Astrocyte (in vitro differentiated cells and primary cell): ENCODE data around the gene INPP5J. TPM values are rescaled to one million over a fixed set of nuclear protein-coding genes. Genes with fewer than 3 reads are reported as not detected.

Experiments used
- DNase-seq: peaks from one replicate; pipeline ENCODE4 v3.0.0-alpha.2; 2010; ENCODE audit warnings: low read depth
- FAIRE-seq: peaks from 2 replicates; lab custom pipeline; 2011; peaks lifted over from hg19 to GRCh38; lab: Jason Lieb, UNC
- H2AFZ ChIP-seq: 2 replicates; pipeline ENCODE4 v1.6.0; 2012; ENCODE audit warnings: low read depth, low read length, inconsistent platforms
- H3K27ac ChIP-seq: 2 replicates; pipeline ENCODE4 v1.5.1; 2011; ENCODE audit warnings: low read depth, low read length, inconsistent platforms
- H3K27me3 ChIP-seq: 2 replicates; pipeline ENCODE4 v1.6.0; 2011; ENCODE audit warnings: low read length, inconsistent platforms; ENCODE audit not compliant: insufficient read depth
- H3K36me3 ChIP-seq: 2 replicates; pipeline ENCODE4 v1.5.1; 2011; ENCODE audit warnings: low read length, inconsistent platforms; ENCODE audit not compliant: insufficient read depth
- H3K4me1 ChIP-seq: 2 replicates; pipeline ENCODE4 v1.5.1; 2011; ENCODE audit warnings: low read length, inconsistent platforms; ENCODE audit not compliant: insufficient read depth
- H3K4me2 ChIP-seq: 2 replicates; pipeline ENCODE4 v1.6.0; 2012; ENCODE audit warnings: low read length, inconsistent platforms
- H3K4me3 ChIP-seq: 2 replicates; pipeline ENCODE4 v1.5.1; 2011; ENCODE audit warnings: low read depth, mild to moderate bottlenecking, low read length, inconsistent platforms; ENCODE audit not compliant: insufficient read depth
- H3K79me2 ChIP-seq: 2 replicates; pipeline ENCODE4 v1.6.0; 2012; ENCODE audit warnings: mild to moderate bottlenecking, low read length, inconsistent platforms; ENCODE audit not compliant: insufficient read depth
- H3K9ac ChIP-seq: 2 replicates; pipeline ENCODE4 v1.6.0; 2012; ENCODE audit warnings: mild to moderate bottlenecking, low read length, inconsistent platforms
- H3K9me3 ChIP-seq: 2 replicates; pipeline ENCODE4 v1.5.1; 2012; ENCODE audit warnings: low read depth, mild to moderate bottlenecking, low read length, inconsistent platforms; ENCODE audit not compliant: insufficient read depth
- H4K20me1 ChIP-seq: 2 replicates; pipeline ENCODE4 v1.6.0; 2012; ENCODE audit warnings: low read length, inconsistent platforms; ENCODE audit not compliant: insufficient read depth
- H3K27ac Mint-ChIP-seq: one replicate; pipeline ENCODE4 v1.8.0; 2021; ENCODE audit warnings: mild to moderate bottlenecking, mixed read lengths; ENCODE audit not compliant: unreplicated experiment
- H3K27me3 Mint-ChIP-seq: one replicate; pipeline ENCODE4 v1.8.0; 2021; ENCODE audit warnings: low read depth, mixed read lengths; ENCODE audit not compliant: unreplicated experiment
- H3K36me3 Mint-ChIP-seq: one replicate; pipeline ENCODE4 v1.8.0; 2021; ENCODE audit warnings: low read depth, mixed read lengths; ENCODE audit not compliant: unreplicated experiment
- H3K4me1 Mint-ChIP-seq: one replicate; pipeline ENCODE4 v1.8.0; 2021; ENCODE audit warnings: low read depth, mixed read lengths; ENCODE audit not compliant: unreplicated experiment
- H3K4me3 Mint-ChIP-seq: one replicate; pipeline ENCODE4 v1.8.0; 2021; ENCODE audit warnings: mild to moderate bottlenecking, moderate library complexity, mixed read lengths; ENCODE audit not compliant: unreplicated experiment
- H3K9me3 Mint-ChIP-seq: one replicate; pipeline ENCODE4 v1.8.0; 2021; ENCODE audit warnings: mild to moderate bottlenecking, mixed read lengths; ENCODE audit not compliant: unreplicated experiment
- CTCF ChIP-seq: IDR thresholded peaks from 2 replicates; pipeline ENCODE4 v1.5.1; 2011; ENCODE audit warnings: low read depth, mild to moderate bottlenecking, inconsistent platforms, low read length, moderate library complexity; ENCODE audit not compliant: insufficient read depth
- EZH2 ChIP-seq: IDR thresholded peaks from 2 replicates; pipeline ENCODE4 v1.6.1; 2012; ENCODE audit warnings: mild to moderate bottlenecking, low read length, inconsistent platforms; ENCODE audit not compliant: insufficient read depth
- total RNA-seq: library from RNA; stranded (reverse); gene quantifications from 2 replicates; pipeline ENCODE4 v1.2.1, GENCODE V29; 2021

The INPP5J gene
- total RNA-seq, 1 donor from 2014 or later: 3.0 TPM

GRCh38 chr22:31126128-31126868 lies 3.5 kb downstream of the INPP5J start:
- no peak for FAIRE-seq
- H4K20me1 ChIP-seq: no peaks in the 10 kb centered on the region
- Mint-ChIP-seq H3K9me3 (no peaks in the 10 kb centered on the region), H3K36me3 (no peaks in the 10 kb centered on the region), H3K27me3 (peaks cover 18% of the 10 kb centered on the region), H3K4me1 (no peaks in the 10 kb centered on the region), H3K4me3 (no peak overlapping the region), H3K27ac (no peak overlapping the region)
- H3K9me3 ChIP-seq: no peaks in the 10 kb centered on the region
- H3K27me3 ChIP-seq: peaks cover 7% of the 10 kb centered on the region
- no peak for TF ChIP-seq EZH2
- no peak for TF ChIP-seq CTCF
- H3K4me3 ChIP-seq: no peak overlapping the region
- DNase-seq: no peak
- no peaks in the 10 kb centered on the region for H3K79me2 ChIP-seq
- H3K27ac ChIP-seq: no peak overlapping the region
- H3K36me3 ChIP-seq: no peaks in the 10 kb centered on the region
- no peak overlapping the region for H3K9ac ChIP-seq
- H3K4me2 ChIP-seq: no peak overlapping the region
- H3K4me1 ChIP-seq: peaks cover 3% of the 10 kb centered on the region
- H2AFZ ChIP-seq: no peak overlapping the region

- Histone ChIP-seq H4K20me1 (no peaks in the 10 kb centered on the region), H3K4me2 (no peak overlapping the region)
These were observed 4.1 kb downstream of the INPP5J start for GRCh38 chr22:31126869-31127175.

More at GRCh38 chr22:31126869-31127175, 4.1 kb downstream of the INPP5J start:
- Mint-ChIP-seq H3K4me3 (no peak overlapping the region), H3K4me1 (no peaks in the 10 kb centered on the region), H3K36me3 (no peaks in the 10 kb centered on the region), H3K27me3 (peaks cover 18% of the 10 kb centered on the region), H3K27ac (no peak overlapping the region), H3K9me3 (no peaks in the 10 kb centered on the region)
- FAIRE-seq (no peak), DNase-seq (no peak)
- Histone ChIP-seq H3K79me2 (no peaks in the 10 kb centered on the region), H3K36me3 (no peaks in the 10 kb centered on the region), H3K9ac (no peak overlapping the region), H3K4me1 (peaks cover 3% of the 10 kb centered on the region), H3K27me3 (peaks cover 7% of the 10 kb centered on the region), H3K4me3 (no peak overlapping the region), H3K9me3 (no peaks in the 10 kb centered on the region), H3K27ac (no peak overlapping the region), H2AFZ (no peak overlapping the region)
- no peak for TF ChIP-seq CTCF
- no peak for TF ChIP-seq EZH2
